ENCODE results near the gene CNN3. TPM values are rescaled to one million over a fixed set of nuclear protein-coding genes. Genes with fewer than 3 reads are reported as not detected.

Gene CNN3
- total and polyA plus RNA-seq, 2 of the 4 experiments (the other 2 are of a cell fraction), result 249 to 552 TPM

- peaks cover 6% of the 10 kb centered on the region for H3K9me1 ChIP-seq (ENCODE audit: insufficient read depth, low read length)
- no peak overlapping the region for H3K4me2 ChIP-seq (ENCODE audit: low read depth, low read length)
- H2AFZ ChIP-seq (replicated peaks; ENCODE audit: low read length, poor library complexity), result no peak overlapping the region
- CTCF ChIA-PET, result no interaction called here
- WGBS, 2 experiments (ENCODE audit: extremely low coverage in 2 of 2, insufficient read length in 1 of 2), result no CpG with 5 or more reads among the region's 3 CpGs
- peaks cover 0 to 5% of the 10 kb centered on the region in 2 experiments; a peak in 1 of 4 replicates for H3K79me1 ChIP-seq (ENCODE audit: low read depth in 1 of 2, low read length in 2 of 2)
- no TSS peak for BruUV-seq (replicated peaks)
- dilution Hi-C loops (cut with HindIII; ENCODE audit: low sequenced_read_pairs, unreplicated experiment), result no loop called here
- H2BK15ac ChIP-seq (ENCODE audit: low read depth, low read length), result no peak overlapping the region
- peaks cover 10% of the 10 kb centered on the region for H3K4me1 ChIP-seq (ENCODE audit: control insufficient read depth, insufficient read depth, low read length)
- ATAC-seq (ENCODE audit: low read depth) (no peak), DNase-seq (no peak)
- no peak overlapping the region for H3K18ac ChIP-seq (ENCODE audit: low read depth, low read length)
- no peak overlapping the region for H3K14ac ChIP-seq (replicated peaks; ENCODE audit: low read depth, low read length)
- H3K9ac ChIP-seq (ENCODE audit: low read depth, low read length), result no peak overlapping the region
- in situ Hi-C loops (cut with MboI; ENCODE audit: low sequenced_read_pairs), result no loop called here
- no peak overlapping the region for H3K23ac ChIP-seq (ENCODE audit: low read depth, low read length)
- H3K56ac ChIP-seq (ENCODE audit: extremely low read depth, insufficient read depth, low read length), result no peak overlapping the region
- no peak overlapping the region for H3K27ac ChIP-seq (ENCODE audit: insufficient read depth, low read length)
- H4K20me1 ChIP-seq (ENCODE audit: insufficient read depth, low read length), result no peaks in the 10 kb centered on the region
- peaks cover 7% of the 10 kb centered on the region for H3K36me3 ChIP-seq (ENCODE audit: control insufficient read depth, insufficient read depth, low read length)
- H2BK120ac ChIP-seq (ENCODE audit: low read depth, low read length), result no peak overlapping the region
- no peak overlapping the region for H2BK20ac ChIP-seq (ENCODE audit: low read depth, low read length)
- H2AK9ac ChIP-seq (replicated peaks; ENCODE audit: low read depth, low read length, poor library complexity), result no peak overlapping the region
- H4K8ac ChIP-seq (ENCODE audit: low read depth in 2 of 2, low read length in 2 of 2), result no peak overlapping the region
- no peak overlapping the region for H3K4ac ChIP-seq (ENCODE audit: low read depth, low read length)
- TF ChIP-seq CEBPB (IDR thresholded peaks at IDR 0.05; ENCODE audit: low read depth, low read length), result no peak
- TF ChIP-seq FOS (IDR thresholded peaks at IDR 0.05; ENCODE audit: low read depth, low read length), result no peak
- TF ChIP-seq RCOR1 (IDR thresholded peaks at IDR 0.05; ENCODE audit: insufficient replicate concordance, low read length), result no peak
- TF ChIP-seq RFX5 (IDR thresholded peaks at IDR 0.05; ENCODE audit: low read depth, low read length), result no peak
- TF ChIP-seq ELK1 (IDR thresholded peaks at IDR 0.05; ENCODE audit: borderline replicate concordance, low read depth, low read length), result no peak
- no peak for TF ChIP-seq POLR2A (IDR thresholded peaks at IDR 0.05; ENCODE audit: low read depth, low read length)
- no peak for TF ChIP-seq MXI1 (IDR thresholded peaks at IDR 0.05; ENCODE audit: borderline replicate concordance, low read depth, low read length)
- no peak for TF ChIP-seq RAD21 (IDR thresholded peaks at IDR 0.05; ENCODE audit: low read length)
- TF ChIP-seq NFE2L2 (IDR thresholded peaks at IDR 0.05; ENCODE audit: low read depth, low read length), result no peak
- no peak overlapping the region for H2BK5ac ChIP-seq (ENCODE audit: low read depth, low read length, poor library complexity, severe bottlenecking)
- H3K27me3 ChIP-seq (ENCODE audit: control insufficient read depth, insufficient read depth, low read length), result no peaks in the 10 kb centered on the region
- intact Hi-C loops (cut with micrococcal nuclease), result no loop called here
- H4K91ac ChIP-seq (ENCODE audit: insufficient read depth, low read depth, low read length), result no peak overlapping the region
- no peaks in the 10 kb centered on the region for H3K9me3 ChIP-seq (ENCODE audit: control insufficient read depth, insufficient read depth, low read length)
- H4K5ac ChIP-seq (ENCODE audit: low read depth, low read length), result no peak overlapping the region
- H3K4me3 ChIP-seq (ENCODE audit: insufficient read depth, low read depth, low read length), result no peak overlapping the region
- H2AK5ac ChIP-seq (ENCODE audit: low read depth, low read length), result no peak overlapping the region
- POLR2A ChIA-PET (ENCODE audit: unreplicated experiment), result no interaction called here
These were observed 38.7 kb downstream of the CNN3 start for GRCh38 chr1:94888201-94888600.

All from IMR-90 (cell line).